ENCODE measurements around the gene CD300A.

DNA sequence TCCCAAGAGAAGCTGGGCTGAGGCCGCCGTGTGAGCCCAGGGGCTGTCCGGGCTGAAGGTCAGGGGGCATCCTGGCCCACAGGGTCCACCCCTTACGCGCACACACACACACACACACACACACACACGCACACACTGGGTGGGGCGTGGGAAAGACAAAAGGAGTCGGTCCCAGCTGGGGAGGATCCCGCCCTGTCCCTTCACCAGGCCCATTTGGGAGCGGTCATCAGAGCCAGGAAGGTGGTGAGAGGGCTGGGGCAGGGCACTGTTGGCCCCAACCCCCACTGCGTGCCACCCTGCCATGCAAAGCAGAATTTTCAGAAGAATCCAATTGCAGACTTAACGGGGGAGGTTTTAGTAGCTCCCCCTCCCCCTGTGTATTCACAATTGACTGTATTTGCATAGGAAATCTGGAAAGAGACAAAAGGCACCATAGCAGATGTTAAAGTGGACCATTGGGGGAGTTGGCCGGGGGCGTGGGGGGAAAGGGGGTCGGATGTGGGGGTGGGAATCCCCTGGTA, 11.3 kb upstream of the CD300A start:
- TF ChIP-seq, protein P1, sequence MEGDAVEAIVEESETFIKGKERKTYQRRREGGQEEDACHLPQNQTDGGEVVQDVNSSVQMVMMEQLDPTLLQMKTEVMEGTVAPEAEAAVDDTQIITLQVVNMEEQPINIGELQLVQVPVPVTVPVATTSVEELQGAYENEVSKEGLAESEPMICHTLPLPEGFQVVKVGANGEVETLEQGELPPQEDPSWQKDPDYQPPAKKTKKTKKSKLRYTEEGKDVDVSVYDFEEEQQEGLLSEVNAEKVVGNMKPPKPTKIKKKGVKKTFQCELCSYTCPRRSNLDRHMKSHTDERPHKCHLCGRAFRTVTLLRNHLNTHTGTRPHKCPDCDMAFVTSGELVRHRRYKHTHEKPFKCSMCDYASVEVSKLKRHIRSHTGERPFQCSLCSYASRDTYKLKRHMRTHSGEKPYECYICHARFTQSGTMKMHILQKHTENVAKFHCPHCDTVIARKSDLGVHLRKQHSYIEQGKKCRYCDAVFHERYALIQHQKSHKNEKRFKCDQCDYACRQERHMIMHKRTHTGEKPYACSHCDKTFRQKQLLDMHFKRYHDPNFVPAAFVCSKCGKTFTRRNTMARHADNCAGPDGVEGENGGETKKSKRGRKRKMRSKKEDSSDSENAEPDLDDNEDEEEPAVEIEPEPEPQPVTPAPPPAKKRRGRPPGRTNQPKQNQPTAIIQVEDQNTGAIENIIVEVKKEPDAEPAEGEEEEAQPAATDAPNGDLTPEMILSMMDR (IDR thresholded peaks at IDR 0.05; ENCODE audit: low read depth, low read length, missing input control) = no peak
- no peak for TF ChIP-seq EGR1 (IDR thresholded peaks at IDR 0.05; ENCODE audit: low read depth in 2 of 2)
- TF ChIP-seq GABPA (IDR thresholded peaks at IDR 0.05 in 1 of 2, conservative IDR thresholded peaks at IDR 0.05 in 1 of 2) = no peak
- no peak for TF ChIP-seq YY1 (IDR thresholded peaks at IDR 0.05)
- no peak for TF ChIP-seq TAF1 (conservative IDR thresholded peaks at IDR 0.05)
- TF ChIP-seq JUND (IDR thresholded peaks at IDR 0.05) = no peak
- TF ChIP-seq, protein P2, sequence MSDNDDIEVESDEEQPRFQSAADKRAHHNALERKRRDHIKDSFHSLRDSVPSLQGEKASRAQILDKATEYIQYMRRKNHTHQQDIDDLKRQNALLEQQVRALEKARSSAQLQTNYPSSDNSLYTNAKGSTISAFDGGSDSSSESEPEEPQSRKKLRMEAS (IDR thresholded peaks at IDR 0.05) = no peak
- TF ChIP-seq, protein P3, sequence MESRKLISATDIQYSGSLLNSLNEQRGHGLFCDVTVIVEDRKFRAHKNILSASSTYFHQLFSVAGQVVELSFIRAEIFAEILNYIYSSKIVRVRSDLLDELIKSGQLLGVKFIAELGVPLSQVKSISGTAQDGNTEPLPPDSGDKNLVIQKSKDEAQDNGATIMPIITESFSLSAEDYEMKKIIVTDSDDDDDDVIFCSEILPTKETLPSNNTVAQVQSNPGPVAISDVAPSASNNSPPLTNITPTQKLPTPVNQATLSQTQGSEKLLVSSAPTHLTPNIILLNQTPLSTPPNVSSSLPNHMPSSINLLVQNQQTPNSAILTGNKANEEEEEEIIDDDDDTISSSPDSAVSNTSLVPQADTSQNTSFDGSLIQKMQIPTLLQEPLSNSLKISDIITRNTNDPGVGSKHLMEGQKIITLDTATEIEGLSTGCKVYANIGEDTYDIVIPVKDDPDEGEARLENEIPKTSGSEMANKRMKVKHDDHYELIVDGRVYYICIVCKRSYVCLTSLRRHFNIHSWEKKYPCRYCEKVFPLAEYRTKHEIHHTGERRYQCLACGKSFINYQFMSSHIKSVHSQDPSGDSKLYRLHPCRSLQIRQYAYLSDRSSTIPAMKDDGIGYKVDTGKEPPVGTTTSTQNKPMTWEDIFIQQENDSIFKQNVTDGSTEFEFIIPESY (IDR thresholded peaks at IDR 0.05) = no peak
- TF ChIP-seq, protein P4, sequence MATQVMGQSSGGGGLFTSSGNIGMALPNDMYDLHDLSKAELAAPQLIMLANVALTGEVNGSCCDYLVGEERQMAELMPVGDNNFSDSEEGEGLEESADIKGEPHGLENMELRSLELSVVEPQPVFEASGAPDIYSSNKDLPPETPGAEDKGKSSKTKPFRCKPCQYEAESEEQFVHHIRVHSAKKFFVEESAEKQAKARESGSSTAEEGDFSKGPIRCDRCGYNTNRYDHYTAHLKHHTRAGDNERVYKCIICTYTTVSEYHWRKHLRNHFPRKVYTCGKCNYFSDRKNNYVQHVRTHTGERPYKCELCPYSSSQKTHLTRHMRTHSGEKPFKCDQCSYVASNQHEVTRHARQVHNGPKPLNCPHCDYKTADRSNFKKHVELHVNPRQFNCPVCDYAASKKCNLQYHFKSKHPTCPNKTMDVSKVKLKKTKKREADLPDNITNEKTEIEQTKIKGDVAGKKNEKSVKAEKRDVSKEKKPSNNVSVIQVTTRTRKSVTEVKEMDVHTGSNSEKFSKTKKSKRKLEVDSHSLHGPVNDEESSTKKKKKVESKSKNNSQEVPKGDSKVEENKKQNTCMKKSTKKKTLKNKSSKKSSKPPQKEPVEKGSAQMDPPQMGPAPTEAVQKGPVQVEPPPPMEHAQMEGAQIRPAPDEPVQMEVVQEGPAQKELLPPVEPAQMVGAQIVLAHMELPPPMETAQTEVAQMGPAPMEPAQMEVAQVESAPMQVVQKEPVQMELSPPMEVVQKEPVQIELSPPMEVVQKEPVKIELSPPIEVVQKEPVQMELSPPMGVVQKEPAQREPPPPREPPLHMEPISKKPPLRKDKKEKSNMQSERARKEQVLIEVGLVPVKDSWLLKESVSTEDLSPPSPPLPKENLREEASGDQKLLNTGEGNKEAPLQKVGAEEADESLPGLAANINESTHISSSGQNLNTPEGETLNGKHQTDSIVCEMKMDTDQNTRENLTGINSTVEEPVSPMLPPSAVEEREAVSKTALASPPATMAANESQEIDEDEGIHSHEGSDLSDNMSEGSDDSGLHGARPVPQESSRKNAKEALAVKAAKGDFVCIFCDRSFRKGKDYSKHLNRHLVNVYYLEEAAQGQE (IDR thresholded peaks at IDR 0.05) = no peak
- TF ChIP-seq HNF4G (IDR thresholded peaks at IDR 0.05) = no peak
- TF ChIP-seq, protein P5, sequence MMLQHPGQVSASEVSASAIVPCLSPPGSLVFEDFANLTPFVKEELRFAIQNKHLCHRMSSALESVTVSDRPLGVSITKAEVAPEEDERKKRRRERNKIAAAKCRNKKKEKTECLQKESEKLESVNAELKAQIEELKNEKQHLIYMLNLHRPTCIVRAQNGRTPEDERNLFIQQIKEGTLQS (IDR thresholded peaks at IDR 0.05) = no peak
- no peak for TF ChIP-seq SP1 (IDR thresholded peaks at IDR 0.05)
- no peak for TF ChIP-seq FOXA2 (IDR thresholded peaks at IDR 0.05)
- no peak for TF ChIP-seq RAD21 (IDR thresholded peaks at IDR 0.05)

Data from liver (tissue), 3 donors.